HG03103 (cell line): Measurements from ENCODE around the gene KRT77.
"Not testable (repeated sequence)": the region's sequence is repeated elsewhere in the genome, so short reads cannot be mapped to it uniquely, and the experiment has no call there.

Experiments used
- ATAC-seq: cut with Tn5 transposase; IDR thresholded peaks from one replicate; pipeline ENCODE4 v1.9.1; 2021; ENCODE audit warnings: low read depth; ENCODE audit not compliant: unreplicated experiment

Gene KRT77

DNA sequence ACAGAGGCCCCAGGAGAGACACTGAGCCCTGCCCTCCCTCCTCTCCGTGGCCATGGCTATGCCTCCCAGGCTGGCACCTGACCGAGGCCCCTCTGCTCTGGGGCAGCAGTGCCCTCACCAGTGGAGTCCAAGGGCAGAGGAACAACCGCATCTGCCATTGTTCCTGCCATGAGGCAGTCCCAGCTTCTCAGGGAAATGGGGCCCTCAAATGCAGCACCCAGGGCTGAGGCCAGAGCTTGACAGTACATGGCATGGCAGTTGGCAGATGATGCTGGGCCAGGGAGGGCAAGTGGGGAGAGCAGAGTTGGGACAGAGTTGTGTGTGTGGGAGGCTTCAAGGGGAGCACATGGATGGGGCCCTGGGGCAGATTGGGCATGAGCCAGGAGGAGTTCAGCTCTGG lies 21.1 kb upstream of the KRT77 start:
- ATAC-seq = no peak

GRCh38 chr12:52722680-52723079 lies 19.4 kb upstream of the KRT77 start:
- ATAC-seq = no peak

DNA sequence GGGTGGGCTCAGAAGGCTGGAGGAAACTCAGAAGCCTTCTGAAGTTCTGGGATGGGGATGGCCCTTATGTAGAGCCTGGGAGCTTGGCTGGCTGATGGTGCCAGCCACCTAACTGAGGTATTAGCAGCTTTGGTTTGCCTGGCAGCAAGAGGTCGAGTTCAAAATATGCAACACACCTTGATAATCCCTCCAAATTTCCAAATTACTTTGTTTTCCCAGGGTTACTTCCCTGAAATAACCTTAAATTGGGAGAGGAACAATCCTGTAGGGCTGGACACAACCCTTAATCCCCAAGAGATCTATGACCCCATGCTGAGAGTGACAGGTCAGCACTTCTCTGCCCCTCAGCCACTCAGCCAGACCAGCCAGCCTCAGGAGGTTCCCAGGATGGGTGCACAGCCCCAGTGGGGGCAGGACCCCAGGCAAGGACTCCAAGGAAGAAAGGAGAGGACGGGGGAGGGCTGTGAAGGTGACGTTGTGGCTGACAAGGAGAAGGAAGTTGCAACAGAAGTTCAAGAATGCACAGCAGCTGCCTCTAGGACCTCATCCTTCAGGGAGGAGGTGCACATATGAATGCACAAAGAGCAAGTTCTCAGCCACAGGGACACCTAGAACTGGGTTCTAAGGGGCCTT lies 18.6 kb upstream of the KRT77 start:
- no peak for ATAC-seq

- ATAC-seq = no peak
These were observed 17.1 kb upstream of the KRT77 start for GRCh38 chr12:52720365-52720886.

DNA sequence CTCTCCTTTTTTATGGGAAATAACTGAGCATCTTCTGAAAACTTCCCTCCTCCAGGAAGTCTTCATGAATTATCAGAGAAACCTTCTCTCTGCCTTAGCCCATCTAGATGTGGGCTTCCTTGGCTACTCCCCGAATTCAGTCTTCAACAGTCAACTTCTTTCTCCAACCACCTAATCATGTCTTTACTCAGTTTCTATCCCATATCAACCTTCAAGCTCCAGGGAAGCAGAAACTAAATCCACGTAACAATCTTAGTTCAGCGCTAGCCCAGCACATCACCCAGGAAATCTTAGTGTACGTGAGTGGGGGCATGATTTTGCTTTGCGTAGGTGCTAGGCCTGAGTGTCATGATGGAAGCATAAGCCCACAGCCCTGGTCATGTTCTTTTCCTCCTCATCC lies 12.7 kb upstream of the KRT77 start:
- ATAC-seq = no peak

DNA sequence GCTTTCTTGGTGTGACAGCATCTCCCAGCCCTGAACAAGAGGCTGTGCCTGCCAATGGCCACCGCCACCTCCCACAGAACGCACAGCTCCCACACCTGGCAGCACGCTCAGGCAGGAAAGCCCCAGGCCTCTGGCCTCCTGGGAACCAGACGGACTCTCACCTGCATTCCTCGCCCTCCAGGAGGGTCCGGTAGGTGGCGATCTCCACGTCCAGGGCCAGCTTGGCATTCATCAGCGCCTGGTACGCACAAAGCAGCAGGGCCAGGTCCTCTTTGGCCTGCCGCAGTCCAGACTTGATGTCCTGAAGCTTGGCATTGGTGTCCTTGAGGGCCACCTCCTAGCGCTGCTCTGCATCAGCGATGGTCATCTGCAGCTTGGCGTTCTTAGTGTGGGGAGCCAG lies 12.1 kb upstream of the KRT77 start:
- no peak for ATAC-seq

GRCh38 chr12:52714887-52715281 lies 11.6 kb upstream of the KRT77 start:
- no peak for ATAC-seq

DNA sequence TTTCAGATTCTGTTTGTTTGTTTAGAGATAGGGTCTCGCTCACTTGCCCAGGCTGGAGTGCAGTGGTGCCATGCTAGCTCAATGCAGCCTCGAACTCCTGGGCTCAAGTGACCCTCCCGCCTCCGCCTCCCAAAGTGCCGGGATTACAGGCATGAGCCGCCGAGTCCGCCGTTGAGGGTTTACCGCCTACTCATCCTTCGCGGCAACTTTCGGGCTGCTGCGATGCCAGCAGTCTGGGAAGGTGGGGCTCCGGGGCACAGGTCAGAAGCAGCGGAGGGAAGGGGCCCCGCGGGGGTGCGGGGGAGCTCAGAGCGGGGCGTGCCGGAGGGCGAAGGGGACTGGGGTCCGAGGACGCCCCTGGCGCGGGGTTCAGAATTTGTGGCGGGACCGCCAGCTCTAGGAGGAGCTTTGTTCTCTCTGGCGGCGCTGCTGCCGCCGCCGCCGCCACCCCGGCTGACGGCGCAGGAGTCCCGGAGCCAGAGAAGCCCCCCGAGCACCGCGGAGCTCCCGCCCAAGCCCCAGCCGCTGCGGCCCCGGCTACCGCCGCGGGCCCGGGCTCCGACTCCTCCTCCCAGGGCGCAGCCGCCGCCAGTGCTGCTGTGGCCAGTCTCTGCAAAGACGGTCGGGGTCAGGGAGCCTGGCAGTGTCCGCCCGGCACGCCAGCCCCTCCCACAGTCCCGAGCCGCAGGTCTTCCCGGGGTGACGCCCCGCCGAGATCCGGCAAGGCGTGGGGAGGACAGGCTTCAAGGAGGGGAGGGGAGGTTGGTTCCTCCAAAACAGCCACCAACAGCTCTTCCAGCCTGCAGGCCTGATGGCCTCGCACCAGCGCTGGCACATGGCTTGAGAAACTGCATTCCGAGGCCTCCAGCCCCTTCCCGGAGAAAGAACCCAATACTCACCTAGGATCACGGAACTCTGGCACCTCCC lies 10.9 kb upstream of the KRT77 start:
- ATAC-seq = no peak

DNA sequence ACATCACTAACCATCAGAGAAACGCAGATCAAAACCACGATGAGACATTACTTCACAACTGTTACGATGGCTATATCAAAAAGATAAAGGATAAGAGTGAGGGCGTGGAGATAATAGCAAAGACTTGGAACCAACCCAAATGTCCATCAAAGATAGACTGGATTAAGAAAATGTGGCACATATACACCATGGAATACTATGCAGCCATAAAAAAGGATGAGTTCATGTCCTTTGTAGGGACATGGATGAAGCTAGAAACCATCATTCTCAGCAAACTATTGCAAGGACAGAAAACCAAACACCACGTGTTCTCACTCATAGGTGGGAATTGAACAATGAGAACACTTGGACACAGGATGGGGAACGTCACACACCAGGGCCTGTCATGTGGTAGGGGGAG lies 8.8 kb upstream of the KRT77 start:
- not testable (repeated sequence) for ATAC-seq

GRCh38 chr12:52710730-52711129 lies 7.4 kb upstream of the KRT77 start:
- no peak for ATAC-seq

GRCh38 chr12:52708010-52708409 lies 4.7 kb upstream of the KRT77 start:
- ATAC-seq = no peak

- ATAC-seq = no peak
These were observed 1.1 kb upstream of the KRT77 start for GRCh38 chr12:52704464-52704863.

- no peak for ATAC-seq
These were observed 554 bp upstream of the KRT77 start for GRCh38 chr12:52703878-52704277.

DNA sequence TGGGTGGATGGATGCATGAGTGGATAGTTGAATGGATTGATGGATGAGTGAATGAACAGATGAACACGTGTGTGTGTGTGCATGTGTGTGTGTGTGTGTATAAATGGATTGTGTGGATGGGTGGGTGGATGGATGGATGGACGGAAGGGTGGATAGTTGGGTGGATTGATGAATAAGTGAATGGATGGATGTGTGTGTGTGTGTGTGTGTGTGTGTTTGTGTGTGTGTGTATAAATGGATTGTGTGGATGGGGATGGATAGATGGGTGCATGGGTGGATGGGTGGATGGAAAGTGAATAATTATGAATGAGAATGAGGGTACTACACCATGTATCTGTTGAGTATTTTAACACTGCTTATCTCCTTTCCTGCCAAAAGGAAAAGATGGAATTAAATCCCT lies 986 bp downstream of the KRT77 start:
- ATAC-seq = no peak

GRCh38 chr12:52701281-52701680 lies 2.0 kb downstream of the KRT77 start:
- no peak for ATAC-seq

DNA sequence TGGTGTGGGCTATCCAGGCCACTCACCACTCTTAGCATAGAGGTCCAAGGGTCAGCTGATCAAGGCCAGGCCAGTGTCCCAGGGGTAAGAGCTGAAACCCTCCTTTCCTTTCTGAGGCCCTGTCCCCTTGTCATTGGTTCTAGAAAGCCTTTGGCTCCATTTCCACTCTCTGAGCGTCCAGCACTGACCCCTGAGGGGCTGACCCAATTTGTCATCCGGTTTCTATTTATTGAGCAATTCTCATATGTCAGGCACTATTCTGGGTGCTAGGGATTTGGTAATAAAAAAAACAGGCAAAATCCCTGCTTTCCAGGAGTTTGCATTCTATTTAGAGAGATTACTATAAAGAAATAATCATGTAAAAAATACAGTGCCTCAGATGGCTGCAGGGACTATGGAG lies 3.4 kb downstream of the KRT77 start:
- ATAC-seq = no peak

DNA sequence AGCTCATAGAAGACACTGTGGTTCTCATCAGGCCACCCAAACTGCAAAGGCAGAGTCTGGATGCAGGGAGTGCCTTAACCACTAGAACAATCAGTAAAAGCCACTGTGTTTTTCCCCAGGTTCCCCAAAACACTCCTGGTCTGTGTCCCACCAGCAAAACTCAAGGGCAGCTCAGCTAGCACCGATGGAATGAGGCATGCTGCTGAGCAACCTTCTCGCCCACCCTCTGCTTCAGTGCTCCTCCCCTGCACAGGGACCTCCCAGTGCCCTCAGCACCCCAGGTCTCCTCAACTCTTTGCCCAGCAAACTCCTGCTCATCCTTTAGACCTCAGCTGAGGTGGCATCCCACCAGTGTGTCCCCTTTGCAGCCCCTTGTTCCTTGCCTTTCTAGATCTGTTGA lies 4.0 kb downstream of the KRT77 start:
- no peak for ATAC-seq

- ATAC-seq = no peak
These were observed 4.5 kb downstream of the KRT77 start for GRCh38 chr12:52698651-52699340.

DNA sequence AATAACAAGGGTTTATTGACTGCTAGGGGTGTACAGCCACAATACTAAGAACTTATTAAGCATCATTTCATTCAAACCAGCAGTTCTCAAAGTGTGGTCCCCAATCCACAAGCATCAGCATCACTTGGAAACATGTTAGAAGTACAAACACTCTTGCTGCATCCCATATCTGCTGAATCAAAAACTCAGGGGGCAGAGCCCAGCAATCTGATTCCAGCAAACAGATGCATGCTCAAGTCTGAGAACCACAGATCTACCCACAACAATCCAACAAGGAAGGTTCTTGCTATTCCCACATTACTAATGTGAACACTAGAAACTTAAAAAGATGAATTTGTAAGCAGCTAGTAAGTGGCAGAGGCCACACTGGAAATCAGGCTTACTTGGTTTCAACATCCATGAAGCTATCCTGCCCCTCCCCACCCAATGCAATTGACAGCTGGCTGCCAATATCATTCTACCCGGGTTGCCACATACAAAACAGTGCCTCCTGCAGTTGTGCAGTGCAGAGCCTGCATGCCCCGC lies 6.2 kb downstream of the KRT77 start:
- no peak for ATAC-seq

DNA sequence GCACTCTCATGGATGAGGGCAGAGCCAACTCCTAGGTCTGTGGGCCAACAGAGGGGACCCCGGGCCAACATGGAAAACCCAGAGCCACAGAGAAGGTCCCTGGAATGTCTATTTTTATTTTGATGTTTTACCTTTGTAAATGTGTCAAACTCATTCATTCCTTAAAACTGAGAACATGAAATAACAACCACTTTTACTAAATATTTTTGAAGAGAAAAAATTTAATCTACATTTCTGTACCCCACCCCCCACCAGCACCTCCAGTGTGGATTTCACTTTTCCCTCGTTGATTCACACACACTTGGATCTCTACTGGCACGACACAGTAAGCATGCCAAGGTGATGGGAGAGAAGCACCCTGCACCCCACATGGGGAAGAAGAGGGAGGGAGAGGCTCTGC lies 6.7 kb downstream of the KRT77 start:
- ATAC-seq = no peak

DNA sequence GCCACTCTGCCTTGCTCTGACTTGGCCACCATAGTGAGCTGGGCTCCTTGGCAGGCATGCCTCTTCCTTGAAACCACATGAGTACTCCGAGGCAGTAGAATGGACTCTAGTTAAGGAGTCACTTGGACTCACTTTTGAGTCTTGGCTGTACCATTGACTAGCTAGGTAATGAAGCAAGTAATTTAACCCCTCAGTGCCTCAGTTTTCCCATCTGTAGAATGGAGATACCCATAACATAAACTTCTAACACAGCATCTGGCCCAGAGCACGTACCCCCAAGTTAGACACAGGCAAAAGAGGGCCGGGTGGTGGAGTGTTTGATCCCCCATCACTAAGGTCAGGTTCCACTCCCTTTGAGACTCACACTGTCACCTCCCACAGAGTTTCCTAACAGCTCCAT lies 8.3 kb downstream of the KRT77 start:
- ATAC-seq = no peak
